Keratinocyte (primary cell): Measurements from ENCODE around the gene S100G. TPM values are rescaled to one million over a fixed set of nuclear protein-coding genes. Genes with fewer than 3 reads are reported as not detected.
"Not testable (repeated sequence)": the region's sequence is repeated elsewhere in the genome, so short reads cannot be mapped to it uniquely, and the experiment has no call there.

ENCODE experiments used
- DNase-seq: peaks from one replicate; pipeline ENCODE4 v3.0.0-alpha.2; 2011; ENCODE audit warnings: low read depth, missing footprints, low spot score
- FAIRE-seq: peaks from 2 replicates; lab custom pipeline; 2011; peaks lifted over from hg19 to GRCh38; lab: Jason Lieb, UNC
- H2AFZ ChIP-seq: 2 replicates; pipeline ENCODE4 v1.6.0; 2012; ENCODE audit warnings: low read length, control low read depth, inconsistent platforms; ENCODE audit not compliant: control insufficient read depth
- H3K27ac ChIP-seq: 2 replicates; pipeline ENCODE4 v1.5.1; 2011; ENCODE audit warnings: low read length; ENCODE audit not compliant: control insufficient read depth, insufficient read depth
- H3K27me3 ChIP-seq: 3 replicates; pipeline ENCODE4 v1.6.0; 2011; ENCODE audit warnings: low read length; ENCODE audit not compliant: control insufficient read depth, insufficient read depth; ENCODE audit errors: extremely low read depth
- H3K36me3 ChIP-seq, 2 experiments: 2 replicates in 1 of 2; 3 replicates in 1 of 2; pipeline ENCODE4 v1.5.1; 2011; ENCODE audit warnings: low read length in 2 of 2, mild to moderate bottlenecking in 1 of 2; ENCODE audit not compliant: control insufficient read depth in 2 of 2, insufficient read depth in 2 of 2; ENCODE audit errors: extremely low read depth in 1 of 2
- H3K4me1 ChIP-seq: 3 replicates; pipeline ENCODE4 v1.5.1; 2011; ENCODE audit warnings: low read length; ENCODE audit not compliant: control insufficient read depth, insufficient read depth; ENCODE audit errors: extremely low read depth
- H3K4me2 ChIP-seq: 3 replicates; pipeline ENCODE4 v1.6.0; 2011; ENCODE audit warnings: low read depth, low read length; ENCODE audit not compliant: control insufficient read depth, insufficient read depth; ENCODE audit errors: extremely low read depth
- H3K4me3 ChIP-seq, 3 experiments: fragments of 200-600 bp in 1 of 3; sonication (generic) in 1 of 3; 2 replicates in 2 of 3; 3 replicates in 1 of 3; pipeline ENCODE4 v1.5.1; 2011 to 2016; ENCODE audit warnings: low read length in 3 of 3, mild to moderate bottlenecking in 3 of 3, control low read depth in 2 of 3, inconsistent platforms in 1 of 3, low read depth in 1 of 3, mixed read lengths in 1 of 3, mixed run types in 1 of 3, moderate library complexity in 1 of 3; ENCODE audit not compliant: control insufficient read depth in 2 of 3, insufficient read depth in 2 of 3; ENCODE audit errors: extremely low read depth in 1 of 3
- H3K79me2 ChIP-seq: 2 replicates; pipeline ENCODE4 v1.6.0; 2012; ENCODE audit warnings: low read length; ENCODE audit not compliant: control insufficient read depth, insufficient read depth
- H3K9ac ChIP-seq: 3 replicates; pipeline ENCODE4 v1.6.0; 2011; ENCODE audit warnings: low read length; ENCODE audit not compliant: control insufficient read depth, insufficient read depth; ENCODE audit errors: extremely low read depth
- H3K9me1 ChIP-seq: 3 replicates; pipeline ENCODE4 v1.6.0; 2011; ENCODE audit warnings: low read length; ENCODE audit not compliant: control insufficient read depth, insufficient read depth; ENCODE audit errors: extremely low read depth
- H3K9me3 ChIP-seq: 2 replicates; pipeline ENCODE4 v1.5.1; 2012; ENCODE audit warnings: low read depth, low read length; ENCODE audit not compliant: control insufficient read depth
- H4K20me1 ChIP-seq: 3 replicates; pipeline ENCODE4 v1.6.0; 2011; ENCODE audit warnings: low read length; ENCODE audit not compliant: control insufficient read depth, insufficient read depth; ENCODE audit errors: extremely low read depth
- EZH2 ChIP-seq: IDR thresholded peaks from one replicate; pipeline ENCODE4 v1.6.1; 2012; ENCODE audit warnings: inconsistent platforms, mild to moderate bottlenecking, low read length, moderate library complexity
- dilution Hi-C: fragments of 300-500 bp; cut with MboI; formaldehyde crosslinking; loops from one replicate; pipeline ENCODE4 v1.7.0; 2020; ENCODE audit warnings: low sequenced_read_pairs; ENCODE audit not compliant: extremely low pct_ligation_motif_present
- polyA plus RNA-seq, 5 experiments: library from polyadenylated mRNA; depleted of rRNA in 3 of 5; stranded (reverse) in 3 of 5; stranded (forward) in 1 of 5; unstranded in 1 of 5; fragments of >200 nt; gene quantifications; 1 replicate in 1 of 5; 2 replicates in 3 of 5; 3 replicates in 1 of 5; pipeline versions ENCODE4 v1.2.1 to v1.2.3, GENCODE V29; 2011 to 2012; ENCODE audit warnings: missing spikeins in 2 of 5, low read depth in 1 of 5, low replicate concordance in 1 of 5
- TF ChIP-seq, protein P1 (sequence below), 3 experiments: IDR thresholded peaks in 1 of 3; conservative IDR thresholded peaks in 1 of 3; optimal IDR thresholded peaks in 1 of 3; 2 replicates in 2 of 3; 3 replicates in 1 of 3; pipeline versions ENCODE3 to v1.5.1; 2011; ENCODE audit warnings: low read length in 3 of 3, mild to moderate bottlenecking in 3 of 3, moderate library complexity in 2 of 3, control low read depth in 1 of 3, inconsistent platforms in 1 of 3; ENCODE audit not compliant: insufficient read depth in 2 of 3; ENCODE audit errors: extremely low read depth in 1 of 3

The S100G gene
- polyA plus RNA-seq, 1 donor (not counting 4 experiments of a cell fraction or from before 2014, with no cell fraction given), result not detected

DNA sequence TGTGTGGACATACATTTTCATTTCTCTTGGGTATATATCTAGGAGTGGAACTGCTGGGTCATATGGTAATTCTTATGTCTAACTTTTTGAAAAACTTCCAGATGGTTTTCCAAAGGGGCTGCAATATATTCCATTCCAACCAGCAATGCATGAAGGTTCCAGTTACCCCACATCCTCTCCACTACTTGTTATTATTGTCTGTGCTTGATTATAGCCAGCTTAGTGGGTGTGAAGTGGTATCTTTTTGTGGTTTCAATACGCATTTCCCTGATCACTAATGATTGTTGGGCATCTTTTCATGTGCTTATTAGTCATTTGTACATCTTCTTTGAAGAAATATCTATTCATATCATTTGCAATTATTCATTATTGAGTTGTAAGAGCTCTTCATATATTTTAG, 31.5 kb upstream of the S100G start:
- FAIRE-seq (no peak), DNase-seq (no peak)
- Histone ChIP-seq H3K36me3 (peaks cover 0 to 2% of the 10 kb centered on the region in 2 experiments), H3K9ac (no peak overlapping the region), H3K4me1 (peaks cover 3% of the 10 kb centered on the region), H3K79me2 (no peaks in the 10 kb centered on the region), H3K27me3 (no peaks in the 10 kb centered on the region), H3K4me3 (no peak overlapping the region), H3K9me1 (no peaks in the 10 kb centered on the region), H2AFZ (no peak overlapping the region), H3K27ac (no peak overlapping the region), H3K9me3 (no peaks in the 10 kb centered on the region), H4K20me1 (no peaks in the 10 kb centered on the region), H3K4me2 (no peak overlapping the region)
- no peak for TF ChIP-seq EZH2
- TF ChIP-seq, protein P1, sequence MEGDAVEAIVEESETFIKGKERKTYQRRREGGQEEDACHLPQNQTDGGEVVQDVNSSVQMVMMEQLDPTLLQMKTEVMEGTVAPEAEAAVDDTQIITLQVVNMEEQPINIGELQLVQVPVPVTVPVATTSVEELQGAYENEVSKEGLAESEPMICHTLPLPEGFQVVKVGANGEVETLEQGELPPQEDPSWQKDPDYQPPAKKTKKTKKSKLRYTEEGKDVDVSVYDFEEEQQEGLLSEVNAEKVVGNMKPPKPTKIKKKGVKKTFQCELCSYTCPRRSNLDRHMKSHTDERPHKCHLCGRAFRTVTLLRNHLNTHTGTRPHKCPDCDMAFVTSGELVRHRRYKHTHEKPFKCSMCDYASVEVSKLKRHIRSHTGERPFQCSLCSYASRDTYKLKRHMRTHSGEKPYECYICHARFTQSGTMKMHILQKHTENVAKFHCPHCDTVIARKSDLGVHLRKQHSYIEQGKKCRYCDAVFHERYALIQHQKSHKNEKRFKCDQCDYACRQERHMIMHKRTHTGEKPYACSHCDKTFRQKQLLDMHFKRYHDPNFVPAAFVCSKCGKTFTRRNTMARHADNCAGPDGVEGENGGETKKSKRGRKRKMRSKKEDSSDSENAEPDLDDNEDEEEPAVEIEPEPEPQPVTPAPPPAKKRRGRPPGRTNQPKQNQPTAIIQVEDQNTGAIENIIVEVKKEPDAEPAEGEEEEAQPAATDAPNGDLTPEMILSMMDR (optimal IDR thresholded peaks at IDR 0.05 in 1 of 3, IDR thresholded peaks at IDR 0.05 in 1 of 3, conservative IDR thresholded peaks at IDR 0.05 in 1 of 3; ENCODE audit: extremely low read depth in 1 of 3, insufficient read depth in 2 of 3, low read length in 3 of 3), result no peak
- dilution Hi-C loops, result no loop called here

DNA sequence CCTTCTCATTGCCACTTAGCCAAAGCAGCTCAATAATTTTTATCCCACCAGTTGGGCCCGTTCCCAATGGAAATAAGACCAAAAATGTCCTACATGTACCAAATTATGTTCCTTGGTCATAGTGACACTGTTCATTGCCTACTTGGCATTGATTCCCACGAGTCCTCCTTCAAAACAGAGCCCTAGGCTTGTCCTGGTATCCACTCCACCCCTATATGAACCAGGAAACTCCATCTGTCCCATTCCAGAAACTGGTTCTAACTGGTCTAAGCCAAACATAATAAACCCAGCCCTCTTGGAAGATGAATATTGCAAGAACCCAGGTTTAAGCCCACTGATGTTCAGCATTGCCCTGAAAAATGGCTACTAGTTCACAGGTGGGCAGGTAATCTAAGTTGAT, 30.9 kb upstream of the S100G start:
- no peak for FAIRE-seq
- no peak overlapping the region for H2AFZ ChIP-seq
- no peak for TF ChIP-seq EZH2
- TF ChIP-seq, protein P1 (optimal IDR thresholded peaks at IDR 0.05 in 1 of 3, IDR thresholded peaks at IDR 0.05 in 1 of 3, conservative IDR thresholded peaks at IDR 0.05 in 1 of 3; ENCODE audit: extremely low read depth in 1 of 3, insufficient read depth in 2 of 3, low read length in 3 of 3), result no peak
- peaks cover 0 to 2% of the 10 kb centered on the region in 2 experiments for H3K36me3 ChIP-seq
- no peaks in the 10 kb centered on the region for H3K9me1 ChIP-seq
- H3K27me3 ChIP-seq, result no peaks in the 10 kb centered on the region
- DNase-seq, result no peak
- H3K9ac ChIP-seq, result no peak overlapping the region
- H3K4me1 ChIP-seq, result peaks cover 3% of the 10 kb centered on the region
- no peak overlapping the region for H3K4me3 ChIP-seq
- H3K27ac ChIP-seq, result no peak overlapping the region
- dilution Hi-C loops, result no loop called here
- no peak overlapping the region for H3K4me2 ChIP-seq
- H4K20me1 ChIP-seq, result no peaks in the 10 kb centered on the region
- H3K9me3 ChIP-seq, result no peaks in the 10 kb centered on the region
- no peaks in the 10 kb centered on the region for H3K79me2 ChIP-seq

DNA sequence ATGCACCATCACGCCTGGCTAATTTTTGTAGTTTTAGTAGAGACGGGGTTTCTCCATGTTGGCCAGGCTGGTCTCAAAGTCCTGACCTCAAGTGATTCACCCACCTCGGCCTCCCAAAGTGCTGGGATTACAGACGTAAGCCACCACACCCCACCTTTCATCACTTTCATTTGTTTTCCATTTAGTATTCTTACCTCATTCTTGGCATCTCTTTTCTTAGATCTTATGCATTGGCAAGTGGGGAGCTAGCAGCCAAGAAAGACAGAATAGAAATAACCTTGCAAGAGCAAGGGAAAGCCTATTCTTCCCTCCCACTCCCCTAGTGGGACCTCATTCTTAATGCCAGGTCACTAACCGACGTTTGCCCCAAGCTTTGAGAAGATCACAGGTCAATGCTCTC, 21.4 kb upstream of the S100G start:
- H3K4me1 ChIP-seq, H3K9ac ChIP-seq, H3K27ac ChIP-seq, dilution Hi-C loops, H3K4me3 ChIP-seq, H3K36me3 ChIP-seq, H4K20me1 ChIP-seq, H2AFZ ChIP-seq, H3K79me2 ChIP-seq, FAIRE-seq, H3K4me2 ChIP-seq, H3K9me1 ChIP-seq, DNase-seq, H3K27me3 ChIP-seq, H3K9me3 ChIP-seq: not testable (repeated sequence)
